ENCODE results near the gene RUNX1. TPM values are rescaled to one million over a fixed set of nuclear protein-coding genes. Genes with fewer than 3 reads are reported as not detected.

The RUNX1 gene
- total RNA-seq, 6 experiments from 2014 or later = 2.9 to 18.3 (median 4.3) TPM

DNA sequence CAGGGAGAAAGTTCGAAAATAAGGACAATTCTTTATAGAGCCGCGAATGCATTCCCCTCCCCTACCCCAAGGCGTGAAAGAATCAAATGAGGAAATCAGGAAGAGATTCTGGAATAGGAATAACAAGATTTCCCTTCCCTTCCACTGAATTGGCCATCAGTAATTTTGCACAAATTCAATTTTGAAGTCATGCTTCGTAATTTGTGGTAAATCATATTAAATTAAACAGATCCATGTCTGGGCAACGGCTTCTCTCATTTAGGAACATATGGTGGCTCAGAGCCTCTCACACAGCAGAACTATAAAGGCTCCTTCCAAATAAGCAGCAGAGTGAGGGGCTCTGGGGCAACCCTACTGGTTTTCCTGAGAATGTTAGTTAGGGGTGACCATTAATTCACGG, 227.4 kb downstream of the RUNX1 start:
- no peak overlapping the region for H3K4me3 ChIP-seq
- no peak for ATAC-seq
- H3K9me3 ChIP-seq = no peaks in the 10 kb centered on the region
- H3K27ac ChIP-seq = no peak overlapping the region
- peaks cover 0 to 15% (median 0%) of the 10 kb centered on the region in 4 donors for H3K4me1 ChIP-seq
- no peak for TF ChIP-seq POLR2A (IDR thresholded peaks at IDR 0.05)
- no peak for TF ChIP-seq CTCF (IDR thresholded peaks at IDR 0.05)
- 93% methylated on average over 7 of the region's 7 CpGs for WGBS (ENCODE audit: insufficient coverage, low coverage, low lambda C conversion rate, missing lambda C conversion rate)
- H3K27me3 ChIP-seq = no peaks in the 10 kb centered on the region
- intact Hi-C loops (cut with DNase I) = no loop called here
- no peaks in the 10 kb centered on the region for H3K36me3 ChIP-seq
- no peak for DNase-seq

DNA sequence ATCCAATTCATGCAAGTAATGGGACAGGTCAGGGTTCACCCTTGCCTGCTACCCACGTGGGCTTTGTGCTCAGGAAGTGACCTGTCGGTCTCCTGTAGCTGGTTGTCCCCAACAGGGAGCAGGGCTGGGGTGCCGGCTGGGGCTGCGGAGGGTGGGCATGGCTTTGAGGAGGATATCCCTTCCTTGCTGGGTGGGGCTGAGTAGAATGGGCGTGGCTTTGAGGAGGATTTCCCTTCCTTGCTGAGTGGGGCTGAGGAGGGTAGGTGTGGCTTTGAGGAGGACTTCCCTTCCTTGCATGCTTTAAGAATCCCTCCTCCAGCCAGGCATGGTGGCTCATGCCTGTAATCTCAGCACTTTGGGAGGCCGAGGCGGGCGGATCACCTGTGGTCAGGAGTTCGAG, 229.1 kb downstream of the RUNX1 start:
- Histone ChIP-seq H3K4me3 (no peak overlapping the region), H3K4me1 (peaks cover 0 to 15% (median 0%) of the 10 kb centered on the region in 4 donors), H3K27me3 (no peaks in the 10 kb centered on the region), H3K9me3 (no peaks in the 10 kb centered on the region), H3K36me3 (no peaks in the 10 kb centered on the region), H3K27ac (no peak overlapping the region)
- no CpG with 5 or more reads among the region's 9 CpGs for WGBS (ENCODE audit: insufficient coverage, low coverage, low lambda C conversion rate, missing lambda C conversion rate)
- intact Hi-C loops (cut with DNase I) = no loop called here
- DNase-seq (no peak), ATAC-seq (no peak)
- TF ChIP-seq CTCF (IDR thresholded peaks at IDR 0.05) (no peak), POLR2A (IDR thresholded peaks at IDR 0.05) (no peak)

DNA sequence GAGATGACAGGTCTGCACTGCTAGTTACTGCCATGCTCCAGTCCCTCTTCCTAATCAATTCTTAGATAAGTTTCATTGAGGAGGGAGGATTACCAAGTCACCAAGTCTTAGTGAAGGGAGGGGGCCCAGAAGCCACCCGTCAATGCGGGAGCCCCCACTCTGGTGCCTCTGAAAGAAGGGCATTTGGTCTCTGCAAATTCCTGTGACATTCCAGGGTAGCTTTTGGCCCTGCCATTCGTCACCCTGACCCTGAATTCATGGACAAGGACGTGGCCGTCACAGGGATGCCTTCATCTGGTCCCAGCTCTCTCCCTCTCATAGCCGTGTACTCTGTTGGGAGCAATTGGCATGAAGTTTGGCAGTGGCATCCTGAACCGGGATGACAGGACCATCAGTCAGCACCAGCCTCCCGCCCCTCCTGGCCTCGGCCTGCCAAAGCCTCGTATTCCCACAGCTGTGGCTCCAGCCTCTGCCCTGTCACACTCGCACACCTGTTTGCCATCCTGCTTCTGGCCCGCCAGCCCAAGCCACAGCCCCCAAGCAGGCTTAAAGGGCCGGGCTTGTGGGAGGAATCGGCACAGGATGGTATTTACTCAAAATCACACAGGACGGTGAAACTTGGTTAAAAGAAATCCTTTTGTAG, 229.6 kb downstream of the RUNX1 start:
- 97% methylated on average over 5 of the region's 15 CpGs for WGBS (ENCODE audit: insufficient coverage, low coverage, low lambda C conversion rate, missing lambda C conversion rate)
- ATAC-seq = no peak
- no peak overlapping the region for H3K27ac ChIP-seq

DNA sequence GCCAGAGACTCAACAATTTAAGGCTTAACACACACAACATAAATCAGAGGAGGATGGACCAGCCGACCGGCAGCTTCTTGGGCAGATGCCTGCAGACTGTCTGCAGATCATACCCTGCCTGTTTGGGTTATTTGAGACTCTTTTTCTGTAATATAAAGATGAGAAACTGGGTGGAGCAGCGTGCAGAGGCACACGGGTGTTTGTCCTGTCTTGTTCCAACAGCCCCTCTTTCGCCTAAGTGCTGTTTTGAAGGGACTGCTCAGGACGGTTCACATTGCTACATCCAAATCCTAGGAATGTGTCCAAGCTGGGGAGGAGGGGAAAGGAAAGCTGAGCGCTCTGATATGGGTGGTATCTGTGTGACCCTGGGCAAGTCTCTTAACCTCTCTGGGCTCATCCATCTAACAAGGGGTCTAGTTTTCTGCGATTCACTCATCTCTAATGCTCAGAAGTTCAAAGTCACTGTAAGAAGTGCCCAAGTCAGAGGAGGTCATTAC, 230.4 kb downstream of the RUNX1 start:
- Histone ChIP-seq H3K27ac (no peak overlapping the region), H3K4me3 (no peak overlapping the region), H3K4me1 (peaks cover 0 to 15% (median 0%) of the 10 kb centered on the region in 4 donors), H3K9me3 (no peaks in the 10 kb centered on the region), H3K27me3 (no peaks in the 10 kb centered on the region), H3K36me3 (no peaks in the 10 kb centered on the region)
- intact Hi-C loops (cut with DNase I) = no loop called here
- DNase-seq (no peak), ATAC-seq (peak in 3 of 4 donors; percentile 26 to 62 (median 54))
- no peak for TF ChIP-seq CTCF (IDR thresholded peaks at IDR 0.05)
- TF ChIP-seq POLR2A (IDR thresholded peaks at IDR 0.05) = no peak
- 45% methylated on average over 7 of the region's 8 CpGs for WGBS (ENCODE audit: insufficient coverage, low coverage, low lambda C conversion rate, missing lambda C conversion rate)

More for the DNA sequence above, 229.6 kb downstream of the RUNX1 start:
- intact Hi-C loops (cut with DNase I) = no loop called here
- DNase-seq = no peak
- Histone ChIP-seq H3K36me3 (no peaks in the 10 kb centered on the region), H3K9me3 (no peaks in the 10 kb centered on the region), H3K4me1 (peaks cover 0 to 15% (median 0%) of the 10 kb centered on the region in 4 donors), H3K27me3 (no peaks in the 10 kb centered on the region), H3K4me3 (no peak overlapping the region)
- TF ChIP-seq POLR2A (IDR thresholded peaks at IDR 0.05) = no peak
- TF ChIP-seq CTCF (IDR thresholded peaks at IDR 0.05) = no peak

All from right lobe of liver (tissue), 6 donors.